Breast epithelium (tissue), 3 donors: ENCODE data around the gene SMARCC2.

Experiments
- POLR2A ChIP-seq: fragments of 450-650 bp; IDR thresholded peaks from one replicate; pipeline ENCODE4 v1.6.1; 2016; ENCODE audit warnings: antibody characterized with exemption, mild to moderate bottlenecking, moderate library complexity
- POLR2AphosphoS5 ChIP-seq, 3 donors: sonication (generic); formaldehyde crosslinking; IDR thresholded peaks; one replicate each; pipeline ENCODE4 v1.6.1; 2017; ENCODE audit warnings: antibody characterized with exemption in 3 of 3
- TF ChIP-seq, protein P1 (sequence below), 3 donors: fragments of 450-650 bp; IDR thresholded peaks; one replicate each; pipeline ENCODE4 v1.5.1; 2016 to 2017; ENCODE audit warnings: antibody characterized with exemption in 3 of 3, mild to moderate bottlenecking in 3 of 3, moderate library complexity in 3 of 3

DNA sequence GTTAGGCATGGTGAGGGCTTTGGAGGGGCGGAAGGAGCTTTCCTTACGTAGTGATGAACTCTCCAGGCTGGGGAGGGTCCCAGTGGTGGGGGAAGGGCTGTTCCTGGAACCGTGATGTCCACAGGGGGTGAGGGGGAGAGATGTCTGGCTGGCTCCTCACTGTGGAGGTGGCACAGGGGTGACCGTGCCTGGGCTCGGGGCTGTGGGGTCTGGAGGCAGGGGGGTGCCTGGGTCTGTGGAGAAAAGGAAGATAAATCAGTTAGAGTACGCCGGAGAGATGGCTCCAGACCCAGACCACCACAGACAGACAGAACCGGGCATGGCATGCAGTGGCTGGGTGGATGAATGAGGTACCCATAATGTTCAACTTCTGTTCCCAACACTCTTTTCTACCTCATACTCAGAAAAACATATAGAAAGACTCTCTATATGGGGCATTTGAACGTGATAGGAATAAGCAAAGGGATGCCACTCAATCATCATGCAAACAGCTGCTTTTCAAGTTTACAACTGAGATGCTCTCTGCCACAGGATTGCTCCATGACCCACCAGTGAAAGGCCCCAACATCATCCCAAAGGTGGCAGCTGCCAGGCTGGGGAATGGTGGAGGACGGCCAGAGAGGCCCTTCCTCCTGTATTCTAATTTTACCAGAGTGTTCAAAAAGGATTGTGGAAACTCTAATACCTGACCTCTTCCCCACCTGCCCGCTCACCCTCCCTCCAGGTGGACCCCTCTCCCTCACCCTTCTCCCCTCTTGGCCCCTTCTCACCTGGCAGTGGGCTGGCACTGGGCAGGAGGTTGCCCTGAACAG is 25.5 kb downstream of the SMARCC2 start:
- TF ChIP-seq, protein P1, sequence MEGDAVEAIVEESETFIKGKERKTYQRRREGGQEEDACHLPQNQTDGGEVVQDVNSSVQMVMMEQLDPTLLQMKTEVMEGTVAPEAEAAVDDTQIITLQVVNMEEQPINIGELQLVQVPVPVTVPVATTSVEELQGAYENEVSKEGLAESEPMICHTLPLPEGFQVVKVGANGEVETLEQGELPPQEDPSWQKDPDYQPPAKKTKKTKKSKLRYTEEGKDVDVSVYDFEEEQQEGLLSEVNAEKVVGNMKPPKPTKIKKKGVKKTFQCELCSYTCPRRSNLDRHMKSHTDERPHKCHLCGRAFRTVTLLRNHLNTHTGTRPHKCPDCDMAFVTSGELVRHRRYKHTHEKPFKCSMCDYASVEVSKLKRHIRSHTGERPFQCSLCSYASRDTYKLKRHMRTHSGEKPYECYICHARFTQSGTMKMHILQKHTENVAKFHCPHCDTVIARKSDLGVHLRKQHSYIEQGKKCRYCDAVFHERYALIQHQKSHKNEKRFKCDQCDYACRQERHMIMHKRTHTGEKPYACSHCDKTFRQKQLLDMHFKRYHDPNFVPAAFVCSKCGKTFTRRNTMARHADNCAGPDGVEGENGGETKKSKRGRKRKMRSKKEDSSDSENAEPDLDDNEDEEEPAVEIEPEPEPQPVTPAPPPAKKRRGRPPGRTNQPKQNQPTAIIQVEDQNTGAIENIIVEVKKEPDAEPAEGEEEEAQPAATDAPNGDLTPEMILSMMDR (IDR thresholded peaks at IDR 0.05) = no peak
- TF ChIP-seq POLR2AphosphoS5 (IDR thresholded peaks at IDR 0.05) (peak in 1 of 3 donors; percentile 8), POLR2A (no peak)
